ENCODE data around the gene TBRG1.
A peak's percentile ranks its signal among the peaks of the same experiment; 100 is the strongest.

The TBRG1 gene

DNA sequence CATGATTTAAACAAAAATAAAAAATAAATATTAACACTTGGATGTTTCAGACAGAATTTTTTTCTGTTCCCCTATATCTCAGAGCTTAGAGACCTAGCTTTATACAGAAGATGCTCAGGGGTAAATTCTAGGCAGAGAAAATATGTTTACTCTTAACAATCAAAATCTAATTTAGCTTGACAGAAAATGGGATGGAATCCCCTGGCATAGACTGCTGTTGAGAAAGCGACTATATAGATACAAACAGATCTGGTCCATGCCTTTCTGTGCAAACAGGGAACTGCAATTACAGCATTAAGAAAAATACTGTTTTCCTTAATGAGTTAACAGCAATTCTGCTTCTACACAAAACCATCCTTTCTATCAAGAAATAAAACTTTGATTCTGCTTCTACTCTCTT is 36.3 kb downstream of the TBRG1 start:
- DNase-seq (ENCODE audit: low spot score) = no peak

GRCh38 chr11:124661553-124661952 is 38.9 kb downstream of the TBRG1 start:
- DNase-seq (ENCODE audit: low spot score) = no peak

GRCh38 chr11:124662106-124662505 is 39.4 kb downstream of the TBRG1 start:
- no peak for DNase-seq (ENCODE audit: low spot score)

DNA sequence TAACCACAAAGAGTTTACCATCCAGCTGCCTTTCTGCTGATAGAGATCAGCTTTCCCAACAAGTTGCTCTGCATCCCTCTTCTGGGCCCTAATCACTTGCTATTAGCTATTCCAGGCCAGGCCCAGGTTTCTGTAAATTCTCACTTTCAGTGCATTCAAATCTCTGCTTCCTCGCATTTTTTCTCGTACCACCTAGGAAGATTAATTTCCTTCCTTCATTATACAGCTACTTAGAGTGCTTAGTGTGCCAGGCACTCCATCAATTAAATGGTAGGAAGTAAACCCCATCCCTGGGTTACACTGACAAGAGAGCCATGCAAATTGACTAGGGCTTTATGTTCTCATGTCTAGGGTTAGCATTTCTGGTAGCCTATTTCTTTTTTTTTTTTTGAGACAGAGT is 41.2 kb downstream of the TBRG1 start:
- no peak for DNase-seq (ENCODE audit: low spot score)

DNA sequence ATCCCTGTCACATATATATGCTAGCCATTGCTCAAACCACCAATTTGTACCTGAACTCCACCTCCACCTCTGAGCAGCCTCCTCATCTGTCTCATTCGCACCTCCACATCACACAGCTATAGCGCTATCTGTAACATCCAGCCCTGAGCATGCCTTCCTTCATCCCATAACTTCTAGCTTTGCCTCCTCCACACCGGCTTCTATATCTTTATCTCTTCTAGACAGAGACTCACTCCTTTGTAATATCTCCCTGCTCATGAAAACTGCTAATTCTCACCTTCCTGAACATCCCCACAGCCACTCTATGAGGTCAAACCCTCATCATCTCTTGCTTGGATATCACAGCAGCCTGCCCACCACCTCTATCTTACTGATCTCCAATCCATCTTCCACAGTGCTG is 44.9 kb downstream of the TBRG1 start:
- DNase-seq (ENCODE audit: low spot score) = no peak

GRCh38 chr11:124669193-124669592 is 46.5 kb downstream of the TBRG1 start:
- peak; percentile 64 for DNase-seq (ENCODE audit: low spot score)

DNA sequence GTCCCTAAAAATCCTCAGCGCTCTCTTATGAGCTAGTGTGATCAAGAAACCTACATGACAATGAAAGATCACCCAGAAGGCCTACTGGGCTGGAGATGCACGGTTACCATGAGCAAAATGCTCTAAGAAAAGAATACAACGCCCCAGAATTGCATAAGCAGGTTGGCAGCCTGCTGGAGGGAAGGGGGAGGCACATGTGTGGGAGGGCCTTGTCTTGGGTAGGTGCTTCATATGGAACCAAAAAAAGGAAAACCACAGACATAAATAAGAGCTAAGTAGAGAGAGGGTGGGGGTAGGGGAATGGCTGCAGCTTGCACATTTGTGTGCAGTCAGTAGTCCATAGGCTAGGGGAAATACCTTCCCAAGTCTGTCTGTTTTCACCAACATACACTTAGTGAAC is 48.1 kb downstream of the TBRG1 start:
- DNase-seq (ENCODE audit: low spot score) = no peak

- peak; percentile 26 for DNase-seq (ENCODE audit: low spot score)
Observed at GRCh38 chr11:124672536-124673215, 50.0 kb downstream of the TBRG1 start.

GRCh38 chr11:124673333-124674167 is 50.9 kb downstream of the TBRG1 start, which contains the start of the genes SIAE and SPA17:
SIAE (minus strand) TSS chr11:124673739; CDS start chr11:124673708, 31 bp downstream.
SPA17 (plus strand) TSS chr11:124673904; CDS start chr11:124675265, 1,361 bp downstream.
- peak; percentile 86 for DNase-seq (ENCODE audit: low spot score)

DNA sequence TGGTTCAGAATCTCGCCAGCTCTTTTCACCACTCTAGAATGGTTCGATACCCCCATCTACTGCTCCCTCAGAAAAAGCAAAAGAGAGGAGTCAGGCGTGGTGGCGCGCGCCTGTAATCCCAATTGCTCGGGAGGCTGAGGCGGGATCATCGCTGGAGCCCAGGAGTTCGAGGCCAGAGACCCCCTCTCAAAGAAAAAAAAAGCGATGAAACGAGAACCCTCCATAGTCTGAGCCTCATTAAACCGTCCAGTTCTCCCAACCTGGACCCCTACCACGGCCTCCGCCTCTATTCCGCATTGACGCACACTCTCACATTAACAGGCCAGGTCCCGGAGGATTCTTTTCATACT is 51.5 kb downstream of the TBRG1 start:
- DNase-seq (ENCODE audit: low spot score) = no peak

DNA sequence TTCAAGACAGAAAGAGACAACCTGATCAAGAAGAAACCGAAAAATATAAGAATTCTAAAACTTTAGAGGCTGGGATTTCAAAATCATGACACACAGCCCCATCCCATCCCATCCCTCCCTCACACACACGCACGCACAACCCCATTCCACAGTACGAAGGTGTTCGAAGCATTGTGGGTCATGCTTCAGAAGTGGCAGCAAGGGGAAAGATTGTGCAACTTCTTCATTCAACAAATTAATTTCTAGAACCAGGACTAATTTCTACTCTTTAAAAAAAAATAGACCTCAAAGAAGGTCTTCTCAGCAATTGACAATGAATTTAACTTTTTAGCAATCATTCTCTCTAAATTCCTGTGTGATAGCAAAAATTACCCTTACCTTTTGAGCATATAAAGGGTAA is 51.9 kb downstream of the TBRG1 start:
- no peak for DNase-seq (ENCODE audit: low spot score)

- no peak for DNase-seq (ENCODE audit: low spot score)
Observed at GRCh38 chr11:124676386-124676785, 53.7 kb downstream of the TBRG1 start.

DNA sequence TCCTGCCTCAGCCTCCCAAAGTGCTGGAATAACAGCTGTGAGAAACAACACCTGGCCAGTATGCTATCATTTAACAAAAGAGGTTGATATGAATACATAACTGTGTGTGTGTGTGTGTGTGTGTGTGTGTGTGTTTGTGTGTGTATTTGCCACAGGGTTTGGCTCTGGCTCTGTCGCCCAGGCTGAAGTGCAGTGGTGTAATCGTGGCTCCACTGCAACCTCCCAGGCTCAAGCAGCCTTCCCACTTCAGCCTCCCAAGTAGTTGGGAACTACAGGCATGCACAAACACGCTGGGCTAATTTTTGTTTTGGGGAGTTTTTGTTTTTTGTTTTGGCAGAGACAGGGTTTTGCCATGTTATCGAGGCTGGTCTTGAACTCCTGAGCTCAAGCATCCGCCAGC is 55.8 kb downstream of the TBRG1 start:
- DNase-seq (ENCODE audit: low spot score) = no peak

GRCh38 chr11:124681421-124681820 is 58.8 kb downstream of the TBRG1 start:
- DNase-seq (ENCODE audit: low spot score) = no peak

DNA sequence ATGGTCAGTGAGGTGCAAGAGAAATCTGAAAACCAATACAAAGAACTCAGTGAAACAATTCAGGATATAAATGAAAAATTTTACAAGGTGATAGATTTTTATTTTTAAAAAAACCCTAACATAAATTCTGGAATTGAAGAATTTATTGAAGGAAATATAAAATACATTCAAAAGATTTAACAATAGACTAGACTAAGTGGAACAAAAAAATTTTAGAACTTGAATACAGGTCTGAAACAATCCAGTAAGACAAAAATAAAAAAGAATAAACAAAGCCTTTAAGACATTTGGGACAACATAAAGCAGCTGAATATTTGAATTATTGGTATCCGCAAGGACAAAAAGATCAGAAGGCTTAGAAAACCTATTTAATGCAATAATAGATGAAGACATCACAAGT is 59.8 kb downstream of the TBRG1 start:
- no peak for DNase-seq (ENCODE audit: low spot score)
